Activated CD4-positive, alpha-beta memory T cell treated with anti-CD3 and anti-CD28 coated beads for 36 hours (primary cell): ENCODE results near the gene TAF12. TPM values are rescaled to one million over a fixed set of nuclear protein-coding genes. Genes with fewer than 3 reads are reported as not detected.
"Not testable (repeated sequence)": the region's sequence is repeated elsewhere in the genome, so short reads cannot be mapped to it uniquely, and the experiment has no call there.

ENCODE experiments used
- CTCF ChIA-PET: fragments of 350-600 bp; sonication (Branson Sonifier 250); formaldehyde crosslinking; loops from one replicate; lab custom pipeline; 2021; ENCODE audit warnings: antibody characterized with exemption, inconsistent platforms; lab: Charles Lee
- POLR2A ChIA-PET: fragments of 350-600 bp; sonication (Branson Sonifier 250); formaldehyde crosslinking; loops from one replicate; lab custom pipeline; 2021; ENCODE audit warnings: antibody characterized with exemption; lab: Charles Lee
- DNase-seq: peaks from one replicate; pipeline ENCODE4 v3.0.0-alpha.2; 2020
- H3K27ac Mint-ChIP-seq: one replicate; pipeline ENCODE4 v1.8.0; 2021; ENCODE audit warnings: mixed read lengths
- H3K27me3 Mint-ChIP-seq: one replicate; pipeline ENCODE4 v1.8.0; 2021; ENCODE audit warnings: mixed read lengths
- H3K36me3 Mint-ChIP-seq: one replicate; pipeline ENCODE4 v1.8.0; 2021; ENCODE audit warnings: mixed read lengths
- H3K4me1 Mint-ChIP-seq: one replicate; pipeline ENCODE4 v1.8.0; 2021; ENCODE audit warnings: low read depth, mixed read lengths
- H3K4me3 Mint-ChIP-seq: one replicate; pipeline ENCODE4 v1.8.0; 2021; ENCODE audit warnings: mild to moderate bottlenecking, mixed read lengths
- H3K9me3 Mint-ChIP-seq: one replicate; pipeline ENCODE4 v1.8.0; 2021; ENCODE audit warnings: mixed read lengths
- intact Hi-C: fragments of 100-400 bp; cut with micrococcal nuclease; formaldehyde crosslinking; loops from one replicate; pipeline ENCODE4 v1.15.1; 2023
- total RNA-seq, 2 experiments: library from RNA; stranded (reverse); gene quantifications; one replicate each; pipeline ENCODE4 v1.2.3, GENCODE V29; 2021

Gene TAF12
- 10 to 100 TPM; 26.8 to 27.5 TPM for total RNA-seq

- Mint-ChIP-seq H3K4me1 (peaks cover 45% of the 10 kb centered on the region), H3K9me3 (no peaks in the 10 kb centered on the region), H3K36me3 (peaks cover 7% of the 10 kb centered on the region), H3K27ac (peak within 1 kb of the TSS; percentile 96), H3K4me3 (peak within 1 kb of the TSS; percentile 93), H3K27me3 (no peaks in the 10 kb centered on the region)
- ChIA-PET CTCF (interaction anchor here (0.6 to 2.1 kb wide), 9 partner anchors 22 to 234 kb away, joined by 4 to 22 read pairs (median 4); partner anchors contain the start of genes GMEB1 and YTHDF2), POLR2A (interaction anchor here (0.7 to 5.8 kb wide), 15 partner anchors 10 to 538 kb away, joined by 3 to 80 read pairs (median 5); partner anchors contain the start of genes GMEB1, RCC1, SRSF4 and TRNAU1AP)
- intact Hi-C loops: loop anchor here (1.0 to 10.0 kb wide), 8 partner anchors 25 to 538 kb away; partner anchors contain the start of genes GMEB1, MED18, SRSF4 and TRNAU1AP
- DNase-seq: peak; percentile 95
Observed at GRCh38 chr1:28642847-28643635, at the start of gene TAF12. TAF12 (minus strand) TSS chr1:28643067; CDS start chr1:28622081, 20,986 bp downstream.

GRCh38 chr1:28691627-28692026, 48.8 kb upstream of the TAF12 start:
- CTCF ChIA-PET, H3K4me1 Mint-ChIP-seq, intact Hi-C loops, H3K9me3 Mint-ChIP-seq, POLR2A ChIA-PET, DNase-seq, H3K27ac Mint-ChIP-seq, H3K4me3 Mint-ChIP-seq, H3K27me3 Mint-ChIP-seq: not testable (repeated sequence)
- H3K36me3 Mint-ChIP-seq: peaks cover 22% of the 10 kb centered on the region

- CTCF ChIA-PET: no interaction called here
- H3K4me3 Mint-ChIP-seq: no peak overlapping the region
Observed at GRCh38 chr1:28684937-28685336, 42.1 kb upstream of the TAF12 start.

DNA sequence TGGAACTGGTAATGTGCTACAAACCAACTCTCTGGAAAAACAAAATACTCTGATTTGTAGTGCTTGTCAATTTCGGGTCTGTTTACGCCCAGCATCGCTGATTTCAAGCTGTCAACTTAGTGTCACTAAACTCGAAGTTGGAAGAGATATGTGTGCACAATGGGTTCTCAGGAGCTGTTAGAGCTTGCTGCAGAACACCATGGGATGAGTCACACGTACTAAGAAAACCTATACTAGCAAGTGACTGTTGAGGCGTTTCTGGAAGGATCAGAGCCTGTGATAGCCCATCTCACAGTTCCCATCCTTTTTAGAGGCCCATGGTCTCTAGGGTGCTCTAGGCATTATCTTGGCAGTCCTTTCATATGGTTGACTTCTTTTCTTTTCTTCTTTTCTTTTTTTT, 40.0 kb upstream of the TAF12 start:
- no peak overlapping the region for H3K4me3 Mint-ChIP-seq
- CTCF ChIA-PET: no interaction called here
- intact Hi-C loops: no loop called here
- H3K9me3 Mint-ChIP-seq: no peaks in the 10 kb centered on the region
- no peaks in the 10 kb centered on the region for H3K27me3 Mint-ChIP-seq
- POLR2A ChIA-PET: interaction anchor here (1.7 kb wide), 1 partner anchor 13 kb away, joined by 4 read pairs; no protein-coding TSS in a partner anchor
- no peak for DNase-seq
- H3K36me3 Mint-ChIP-seq: peaks cover 20% of the 10 kb centered on the region
- peaks cover 2% of the 10 kb centered on the region for H3K4me1 Mint-ChIP-seq
- no peak overlapping the region for H3K27ac Mint-ChIP-seq

More at GRCh38 chr1:28684937-28685336, 42.1 kb upstream of the TAF12 start:
- no peaks in the 10 kb centered on the region for H3K27me3 Mint-ChIP-seq
- DNase-seq: no peak
- intact Hi-C loops: no loop called here
- H3K9me3 Mint-ChIP-seq: no peaks in the 10 kb centered on the region
- H3K4me1 Mint-ChIP-seq: no peaks in the 10 kb centered on the region
- POLR2A ChIA-PET: interaction anchor here (1.0 kb wide), 1 partner anchor 36 kb away, joined by 4 read pairs; the partner anchor contains the start of gene RNU11
- peaks cover 24% of the 10 kb centered on the region for H3K36me3 Mint-ChIP-seq
- no peak overlapping the region for H3K27ac Mint-ChIP-seq

DNA sequence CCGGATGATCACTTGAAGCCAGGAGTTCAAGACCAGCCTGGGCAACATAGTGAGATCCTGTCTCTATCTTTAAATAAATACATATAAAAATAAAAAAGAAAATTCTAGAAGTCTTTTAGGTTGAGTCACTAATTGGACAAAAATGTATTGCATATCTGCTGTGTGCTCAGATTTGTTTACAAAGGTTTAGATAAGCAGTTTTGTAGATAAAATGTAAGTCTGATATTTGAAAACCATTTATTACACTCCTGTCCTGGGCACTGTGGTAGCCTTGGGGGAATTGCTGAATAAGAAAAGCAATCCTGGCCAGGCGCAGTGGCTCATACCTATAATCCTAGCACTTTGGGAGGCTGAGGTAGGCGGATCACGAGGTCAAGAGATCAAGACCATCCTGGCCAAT, 37.3 kb upstream of the TAF12 start:
- Mint-ChIP-seq H3K9me3 (no peaks in the 10 kb centered on the region), H3K27me3 (no peaks in the 10 kb centered on the region), H3K4me1 (peaks cover 2% of the 10 kb centered on the region), H3K27ac (no peak overlapping the region), H3K4me3 (no peak overlapping the region), H3K36me3 (peaks cover 12% of the 10 kb centered on the region)
- ChIA-PET POLR2A (no interaction called here), CTCF (no interaction called here)
- no peak for DNase-seq
- intact Hi-C loops: no loop called here

DNA sequence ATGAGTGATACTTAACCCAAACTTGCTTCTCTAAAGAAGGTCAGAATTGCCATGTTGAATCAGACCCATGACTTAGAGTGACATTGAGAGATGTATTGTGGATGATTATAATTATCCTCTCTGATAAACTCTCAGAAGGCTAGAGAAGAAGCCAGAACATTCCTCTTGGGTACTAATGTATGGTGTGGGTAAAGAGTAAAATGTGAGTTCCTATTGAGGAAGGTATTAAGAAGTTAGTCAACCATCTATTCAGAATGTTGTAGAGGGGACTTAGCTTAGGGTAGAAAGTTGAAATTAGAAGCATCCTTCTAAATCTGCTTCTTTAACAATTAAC, 33.0 kb upstream of the TAF12 start:
- H3K4me1 Mint-ChIP-seq: peaks cover 5% of the 10 kb centered on the region
- H3K4me3 Mint-ChIP-seq: no peak overlapping the region
- no peaks in the 10 kb centered on the region for H3K27me3 Mint-ChIP-seq
- no peak overlapping the region for H3K27ac Mint-ChIP-seq
- DNase-seq: no peak
- ChIA-PET POLR2A (no interaction called here), CTCF (no interaction called here)
- intact Hi-C loops: no loop called here
- no peaks in the 10 kb centered on the region for H3K9me3 Mint-ChIP-seq
- H3K36me3 Mint-ChIP-seq: no peaks in the 10 kb centered on the region

- POLR2A ChIA-PET, H3K4me1 Mint-ChIP-seq, H3K4me3 Mint-ChIP-seq, H3K27me3 Mint-ChIP-seq, H3K36me3 Mint-ChIP-seq, H3K9me3 Mint-ChIP-seq, CTCF ChIA-PET, intact Hi-C loops, DNase-seq, H3K27ac Mint-ChIP-seq: not testable (repeated sequence)
Observed at GRCh38 chr1:28672971-28673370, 30.1 kb upstream of the TAF12 start.

DNA sequence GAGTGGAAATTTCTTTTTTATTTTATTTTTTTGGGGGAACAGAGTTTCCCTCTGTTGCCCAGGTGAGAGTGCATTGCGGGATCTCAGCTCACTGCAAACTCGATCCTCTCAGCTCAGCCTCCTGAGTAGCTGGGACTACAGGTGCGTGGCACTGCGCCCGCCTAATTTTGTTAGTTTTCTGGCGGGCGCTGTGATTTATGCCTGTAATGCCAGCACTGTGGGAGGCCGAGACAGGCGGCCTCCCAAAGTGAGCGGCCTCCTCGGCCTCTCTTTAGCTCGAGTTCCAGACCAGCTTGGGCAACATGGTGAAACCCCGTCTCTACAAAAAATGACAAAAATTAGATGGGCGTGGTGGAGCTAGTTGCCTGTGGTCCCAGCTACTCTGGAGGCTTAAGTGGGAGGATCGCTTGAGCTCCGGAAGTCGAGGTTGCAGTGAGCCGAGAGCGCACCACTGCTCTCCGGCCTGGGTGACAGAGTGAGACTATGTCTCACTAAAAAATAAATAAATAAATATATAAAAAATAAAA, 28.4 kb upstream of the TAF12 start:
- intact Hi-C loops: no loop called here
- Mint-ChIP-seq H3K9me3 (no peaks in the 10 kb centered on the region), H3K27ac (no peak overlapping the region), H3K4me3 (no peak overlapping the region), H3K27me3 (no peaks in the 10 kb centered on the region), H3K4me1 (peaks cover 10% of the 10 kb centered on the region), H3K36me3 (no peaks in the 10 kb centered on the region)
- CTCF ChIA-PET: interaction anchor here (1.0 to 2.2 kb wide), 3 partner anchors 65 to 206 kb away, joined by 3 to 10 read pairs (median 7); partner anchors contain the start of gene YTHDF2
- no peak for DNase-seq
- POLR2A ChIA-PET: interaction anchor here (0.6 to 1.4 kb wide), 3 partner anchors 23 to 64 kb away, joined by 3 to 9 read pairs (median 5); partner anchors contain the start of genes RNU11 and TAF12

- Mint-ChIP-seq H3K36me3 (no peaks in the 10 kb centered on the region), H3K4me1 (peaks cover 12% of the 10 kb centered on the region), H3K27ac (peak overlapping the region; percentile 99), H3K9me3 (no peaks in the 10 kb centered on the region), H3K4me3 (peak overlapping the region; percentile 95), H3K27me3 (no peaks in the 10 kb centered on the region)
- ChIA-PET CTCF (interaction anchor here (0.8 to 2.8 kb wide), 5 partner anchors 20 to 208 kb away, joined by 3 to 12 read pairs (median 4); partner anchors contain the start of genes RNU11, TAF12 and YTHDF2), POLR2A (interaction anchor here (0.5 to 5.5 kb wide), 14 partner anchors 8 to 512 kb away, joined by 3 to 120 read pairs (median 6); partner anchors contain the start of genes RCC1, RNU11, SRSF4 and TAF12)
- DNase-seq: peak; percentile 55
- intact Hi-C loops: loop anchor here (1.0 to 2.0 kb wide), 4 partner anchors 21 to 512 kb away; partner anchors contain the start of genes RNU11, SRSF4 and TAF12
Observed at GRCh38 chr1:28668956-28669723, 26.3 kb upstream of the TAF12 start.

GRCh38 chr1:28668191-28668955, 25.5 kb upstream of the TAF12 start, which contains the start of gene GMEB1:
GMEB1 (plus strand) TSS chr1:28668784; CDS start chr1:28683613, 14,829 bp downstream.
- intact Hi-C loops: loop anchor here (1.0 to 2.0 kb wide), 4 partner anchors 20 to 512 kb away; partner anchors contain the start of genes RNU11, SRSF4 and TAF12
- CTCF ChIA-PET: interaction anchor here (0.7 to 2.8 kb wide), 5 partner anchors 25 to 209 kb away, joined by 3 to 12 read pairs (median 4); partner anchors contain the start of genes TAF12 and YTHDF2

More at GRCh38 chr1:28668191-28668955, 25.5 kb upstream of the TAF12 start, which contains the start of gene GMEB1:
- H3K4me1 Mint-ChIP-seq: peaks cover 12% of the 10 kb centered on the region
- H3K27ac Mint-ChIP-seq: peak within 1 kb of the TSS; percentile 99
- DNase-seq: peak; percentile 91
- H3K9me3 Mint-ChIP-seq: no peaks in the 10 kb centered on the region
- H3K27me3 Mint-ChIP-seq: no peaks in the 10 kb centered on the region
- no peaks in the 10 kb centered on the region for H3K36me3 Mint-ChIP-seq
- POLR2A ChIA-PET: interaction anchor here (0.6 to 5.5 kb wide), 10 partner anchors 9 to 513 kb away, joined by 3 to 120 read pairs (median 8); partner anchors contain the start of genes RNU11, SRSF4, TAF12 and TRNAU1AP
- H3K4me3 Mint-ChIP-seq: peak within 1 kb of the TSS; percentile 95
